HG02981 (cell line): ENCODE results near the gene CTBP1.

Experiments used
- ATAC-seq: cut with Tn5 transposase; IDR thresholded peaks from one replicate; pipeline ENCODE4 v1.9.1; 2021; ENCODE audit warnings: mild to moderate bottlenecking, moderate library complexity; ENCODE audit not compliant: unreplicated experiment

CTBP1 gene

DNA sequence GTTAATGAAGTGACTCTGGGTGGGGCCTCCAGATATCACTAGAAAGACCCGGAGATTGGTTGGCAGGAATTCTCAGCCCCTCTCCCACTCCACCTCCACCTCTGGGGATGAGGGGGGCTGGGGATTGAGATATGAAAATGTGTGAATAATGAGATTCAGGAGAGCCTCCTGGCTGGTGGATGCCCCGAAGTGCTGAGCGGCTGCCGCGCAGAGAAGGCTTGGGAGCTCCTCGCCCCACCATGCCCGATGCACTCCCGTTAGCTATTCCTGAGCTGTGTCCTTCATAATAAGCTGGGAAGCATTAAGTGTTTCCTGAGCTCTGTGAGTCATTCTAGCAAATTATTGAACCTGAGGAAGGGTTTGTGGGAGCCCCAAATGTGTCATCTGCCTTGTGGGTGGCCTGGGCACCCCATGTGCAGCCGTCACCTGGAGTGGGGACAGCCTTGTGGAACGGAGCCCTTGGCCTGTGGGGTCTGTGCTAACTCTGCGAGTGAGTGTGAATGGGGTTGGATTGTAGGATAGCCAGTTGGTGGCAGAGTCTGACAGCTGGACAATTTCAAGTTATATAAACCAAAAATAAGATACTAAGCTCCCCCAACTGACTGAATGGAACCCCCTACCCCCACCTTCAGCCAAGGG is 36.3 kb upstream of the CTBP1 start:
- ATAC-seq: no peak

DNA sequence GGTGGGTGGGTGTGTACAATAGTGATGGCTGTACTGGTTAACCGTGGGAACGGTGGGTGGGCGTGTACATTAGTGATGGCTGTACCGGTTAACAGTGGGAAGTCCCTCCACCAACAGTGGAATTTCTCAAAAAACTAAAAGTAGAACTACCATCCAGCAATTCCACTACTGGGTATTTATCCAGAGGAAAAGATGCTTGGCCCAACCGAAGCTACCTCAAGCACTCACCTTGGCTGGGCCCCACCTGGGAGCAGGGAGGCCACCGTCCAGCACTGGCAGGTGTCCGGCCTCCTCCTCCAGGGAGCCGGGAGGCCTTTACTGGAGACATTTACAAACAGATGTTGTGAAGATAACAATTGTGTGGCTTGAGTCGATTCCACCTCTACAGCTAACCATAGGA is 34.8 kb upstream of the CTBP1 start:
- ATAC-seq: no peak

DNA sequence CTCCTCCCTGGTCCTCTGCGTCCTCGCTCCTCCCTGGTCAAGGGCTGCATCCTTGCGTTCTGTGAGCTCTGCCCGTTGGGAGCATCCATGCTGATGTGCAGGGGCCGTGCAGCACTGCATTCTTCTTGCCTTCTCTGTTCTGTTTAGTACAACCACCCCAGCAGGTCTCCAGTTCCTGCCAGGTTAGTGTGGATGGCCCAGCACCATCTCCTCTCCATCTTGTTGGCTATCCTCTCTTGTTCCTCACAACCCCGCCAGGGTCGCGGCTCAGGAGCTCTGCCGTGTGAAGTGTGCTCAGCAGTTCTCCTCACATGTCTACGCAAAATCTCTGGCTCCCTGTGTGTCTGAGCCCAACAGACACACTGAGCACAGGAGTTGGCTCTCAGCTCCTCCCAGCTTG is 30.3 kb upstream of the CTBP1 start:
- ATAC-seq: no peak

DNA sequence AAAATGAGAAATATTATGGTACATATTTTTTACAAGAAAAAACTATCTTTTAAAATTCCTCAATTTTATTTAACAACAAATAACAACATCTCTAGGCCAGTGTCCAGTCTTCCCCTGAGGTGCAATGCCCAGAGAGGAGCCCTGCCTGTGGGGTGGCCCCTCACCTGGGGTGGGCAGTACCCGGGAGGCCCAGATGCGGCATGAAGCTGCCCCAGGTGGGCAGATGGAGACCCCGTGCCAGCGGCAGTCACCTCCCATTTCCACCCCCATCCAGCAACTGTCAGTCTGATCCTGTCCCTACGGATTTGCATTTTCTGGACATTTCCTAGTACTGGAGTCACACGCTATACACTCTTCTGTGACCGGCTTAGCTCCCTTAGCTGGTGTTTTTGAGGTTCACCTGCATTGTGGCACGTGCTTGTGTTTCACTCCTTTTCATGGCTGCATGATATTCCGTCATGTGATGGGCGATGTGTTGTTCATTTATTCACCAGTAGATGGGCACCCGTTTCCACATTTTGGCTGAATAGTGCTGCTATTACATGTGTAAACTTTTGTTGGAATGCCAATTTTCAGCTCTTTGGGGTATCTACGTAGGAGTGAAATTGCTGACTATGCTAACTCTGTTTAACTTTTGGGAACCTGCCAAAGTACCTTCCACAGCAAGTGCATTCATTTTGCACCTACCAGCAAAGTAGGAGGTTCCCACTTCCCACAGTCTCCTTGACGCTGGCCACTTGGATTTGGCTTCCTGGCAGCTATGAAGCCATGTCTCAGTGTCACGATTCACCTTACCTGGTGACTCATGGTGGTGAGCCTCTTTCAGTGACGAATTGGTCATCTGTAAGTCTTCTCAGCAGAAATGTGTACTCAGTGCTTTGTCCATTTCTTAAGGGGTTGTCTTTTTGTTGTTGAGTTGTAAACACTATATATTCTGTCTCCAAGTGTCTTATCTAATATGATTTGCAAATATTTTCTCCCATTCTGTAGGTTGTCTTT is 29.0 kb upstream of the CTBP1 start:
- ATAC-seq: no peak

DNA sequence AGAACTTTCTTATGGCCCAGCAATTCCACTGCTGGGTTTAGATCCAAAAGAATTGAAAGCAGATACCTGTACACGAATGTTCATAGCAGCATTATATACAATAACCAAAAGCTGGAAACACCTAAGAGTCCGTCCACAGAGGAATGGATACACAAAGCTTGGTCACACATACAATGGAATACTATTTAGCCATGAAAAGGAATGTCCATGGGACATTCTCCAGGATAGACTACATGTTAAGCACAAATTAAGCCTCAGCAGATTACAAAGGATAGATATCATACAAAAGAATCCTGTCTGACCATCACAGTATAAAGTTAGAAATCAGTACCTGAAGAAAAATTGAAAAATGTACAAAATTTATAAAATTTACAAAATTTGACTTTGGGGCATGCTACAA is 28.1 kb upstream of the CTBP1 start:
- no peak for ATAC-seq

DNA sequence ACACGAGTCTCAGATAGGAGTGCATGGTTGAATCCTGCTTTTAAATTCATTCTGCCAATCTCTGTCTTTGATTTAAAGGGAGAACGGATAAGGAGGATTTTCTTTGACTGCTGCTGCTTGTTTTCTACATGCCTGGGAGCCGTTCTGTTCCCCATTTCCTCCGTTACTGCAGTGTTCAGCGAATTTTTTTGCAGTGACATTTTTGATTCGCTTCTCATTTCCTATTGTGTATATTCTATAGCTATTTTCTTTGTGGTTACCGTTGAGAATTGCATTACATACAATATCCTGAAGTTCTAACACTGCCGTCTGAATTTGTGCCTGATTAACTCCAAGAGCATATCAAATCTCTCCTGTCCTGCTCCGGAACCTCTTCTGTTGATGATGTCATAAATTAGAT is 25.9 kb upstream of the CTBP1 start:
- ATAC-seq: no peak

DNA sequence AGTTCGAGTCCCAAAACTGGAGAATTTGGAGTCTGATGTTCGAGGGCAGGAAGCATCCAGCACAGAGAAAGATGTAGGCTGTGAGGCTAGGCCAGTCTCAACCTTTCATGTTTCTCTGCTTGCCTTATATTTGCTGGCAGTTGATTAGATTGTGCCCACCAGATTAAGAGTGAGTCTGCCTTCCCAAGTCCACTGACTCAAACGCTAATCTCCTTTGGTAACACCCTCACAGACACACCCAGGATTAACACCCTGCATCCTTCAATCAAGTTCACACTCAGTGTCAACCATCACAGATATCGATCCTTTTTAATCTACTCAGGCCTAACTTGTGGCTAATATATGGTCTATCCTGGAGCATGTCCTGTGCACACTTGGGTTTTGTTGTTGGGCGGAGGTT is 22.8 kb upstream of the CTBP1 start:
- ATAC-seq: no peak

DNA sequence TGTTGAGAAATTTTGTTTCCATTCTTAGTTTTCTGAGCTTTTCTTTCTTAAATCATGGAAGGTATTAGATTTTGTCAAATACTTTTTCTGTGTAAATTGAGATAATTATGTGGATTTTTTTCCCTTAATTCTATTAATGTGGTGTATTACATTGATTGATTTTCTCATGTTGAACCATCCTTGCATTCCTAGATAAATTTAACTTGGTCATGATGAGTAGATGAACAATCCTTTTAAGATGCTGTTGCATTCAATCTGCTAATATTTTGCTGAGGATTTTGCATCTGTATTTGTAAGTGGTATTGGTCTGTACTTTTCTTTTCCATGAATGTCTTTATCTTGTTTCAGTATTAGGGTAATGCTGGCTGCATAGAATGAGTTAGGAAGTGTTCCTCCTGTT is 20.3 kb upstream of the CTBP1 start:
- no peak for ATAC-seq

DNA sequence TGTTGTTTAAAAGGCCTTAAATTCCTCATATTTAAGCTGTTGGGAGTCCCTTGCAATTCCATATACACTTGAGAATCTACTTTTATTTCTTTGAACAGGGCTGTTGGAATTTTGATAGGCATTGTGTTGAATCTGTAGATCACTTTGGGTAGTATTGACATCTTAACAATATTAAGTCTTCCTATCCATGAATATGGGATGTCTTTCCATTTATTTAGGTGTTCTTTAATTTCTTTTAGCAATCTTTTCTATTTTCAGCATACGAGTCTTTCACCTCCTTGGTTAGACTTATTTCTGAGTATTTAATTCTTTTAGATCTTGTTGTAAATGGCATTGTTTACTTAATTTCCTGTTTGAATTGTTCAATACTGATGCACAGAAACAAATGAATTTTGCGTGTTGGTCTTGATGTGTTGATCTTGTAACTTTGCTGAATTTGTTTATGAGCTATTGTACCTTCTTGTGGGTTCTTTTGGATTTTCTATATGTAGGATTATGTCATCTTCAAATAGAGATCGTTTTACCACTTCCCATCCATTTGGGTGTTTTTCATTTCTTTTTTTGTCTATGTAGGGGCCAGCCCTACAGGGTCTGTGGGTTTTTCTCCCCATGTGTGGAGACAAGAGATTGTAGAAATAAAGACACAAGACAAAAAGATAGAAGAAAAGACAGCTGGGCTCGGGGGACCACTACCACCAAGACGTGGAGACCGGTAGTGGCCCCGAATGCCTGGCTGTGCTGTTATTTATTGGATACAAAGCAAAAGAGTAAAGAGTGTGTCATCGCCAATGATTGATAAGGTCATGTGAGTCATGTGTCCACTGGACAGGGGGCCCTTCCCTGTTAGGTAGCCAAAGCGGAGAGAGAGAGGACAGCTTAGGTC is 18.2 kb upstream of the CTBP1 start:
- ATAC-seq: no peak

DNA sequence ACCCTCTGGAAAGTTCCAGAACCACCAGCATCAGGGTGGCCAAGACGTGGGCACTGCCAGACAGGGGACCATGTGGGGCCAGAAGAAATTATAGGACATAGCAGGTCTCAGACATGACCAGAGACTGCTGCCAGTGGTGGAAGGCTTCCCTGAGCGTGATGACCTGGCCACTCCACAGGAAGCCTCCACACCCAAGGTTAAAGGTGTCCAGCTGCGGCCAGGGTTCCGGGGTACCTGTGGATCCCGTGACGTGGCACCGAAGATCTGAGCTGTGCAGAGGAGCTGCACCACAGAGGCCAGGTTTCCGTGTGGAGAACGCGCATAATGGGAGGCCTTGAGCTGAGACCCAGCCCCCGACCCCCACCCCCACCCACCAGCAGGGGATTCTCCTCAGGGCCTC is 16.4 kb upstream of the CTBP1 start:
- ATAC-seq: no peak

DNA sequence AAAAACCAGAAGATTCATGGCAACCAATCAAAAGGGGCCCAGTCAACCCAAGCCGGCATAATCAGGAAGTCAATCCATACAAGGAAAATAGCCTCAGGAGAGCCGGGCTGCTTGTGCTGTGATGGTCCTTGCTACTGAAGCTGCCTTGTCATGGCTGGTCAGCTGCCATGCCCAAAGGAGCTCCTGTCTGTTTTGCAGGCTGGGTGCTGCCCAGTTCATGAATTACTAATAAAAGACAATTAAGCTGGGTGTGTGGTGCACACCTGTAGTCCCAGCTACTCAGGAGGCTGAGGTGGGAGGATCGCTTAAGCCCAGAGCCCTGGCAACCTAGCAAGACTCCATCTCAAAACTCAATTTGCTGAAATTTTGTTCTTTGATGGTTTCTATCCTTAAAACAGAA is 16.0 kb upstream of the CTBP1 start:
- no peak for ATAC-seq

DNA sequence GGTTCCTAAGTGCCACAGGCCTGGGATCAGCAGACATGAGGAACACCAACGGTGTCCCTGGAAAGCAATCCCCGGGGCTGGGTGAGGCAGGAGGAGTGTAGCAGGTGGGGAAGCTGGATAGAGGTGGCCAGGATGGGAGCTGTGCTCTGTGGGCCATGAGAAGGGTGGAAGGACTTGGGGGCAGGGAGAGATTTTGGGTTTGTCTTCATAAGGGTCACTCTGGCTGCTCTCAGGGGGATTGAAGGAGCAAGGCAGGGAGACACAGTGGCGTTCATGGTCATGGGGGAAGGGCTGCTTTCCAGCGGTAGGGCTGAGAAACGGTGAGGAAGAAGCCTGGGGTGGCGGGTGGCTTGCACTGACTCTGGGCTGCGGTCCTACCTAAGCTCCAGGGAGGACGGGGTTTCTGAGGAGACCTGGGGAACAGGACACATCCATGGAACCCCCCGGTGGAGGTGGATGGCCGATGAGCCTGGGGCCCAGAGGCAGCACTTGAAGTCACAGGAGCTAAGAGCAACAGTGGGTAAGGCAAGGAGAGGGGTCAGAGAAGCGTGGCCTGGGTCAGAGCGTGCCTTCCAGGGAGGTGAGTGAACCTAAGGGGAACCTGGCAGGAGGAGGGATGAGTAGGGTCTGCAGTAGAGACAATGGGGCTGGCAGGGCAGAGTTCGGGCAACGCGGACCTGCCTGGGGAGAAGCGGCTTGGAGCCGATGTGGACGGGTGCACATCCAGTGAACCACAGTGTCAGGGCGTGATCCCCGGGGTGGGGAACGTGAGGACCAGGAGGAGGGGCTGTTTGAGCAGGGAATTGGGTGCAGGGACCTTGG is 12.4 kb upstream of the CTBP1 start:
- ATAC-seq: no peak

DNA sequence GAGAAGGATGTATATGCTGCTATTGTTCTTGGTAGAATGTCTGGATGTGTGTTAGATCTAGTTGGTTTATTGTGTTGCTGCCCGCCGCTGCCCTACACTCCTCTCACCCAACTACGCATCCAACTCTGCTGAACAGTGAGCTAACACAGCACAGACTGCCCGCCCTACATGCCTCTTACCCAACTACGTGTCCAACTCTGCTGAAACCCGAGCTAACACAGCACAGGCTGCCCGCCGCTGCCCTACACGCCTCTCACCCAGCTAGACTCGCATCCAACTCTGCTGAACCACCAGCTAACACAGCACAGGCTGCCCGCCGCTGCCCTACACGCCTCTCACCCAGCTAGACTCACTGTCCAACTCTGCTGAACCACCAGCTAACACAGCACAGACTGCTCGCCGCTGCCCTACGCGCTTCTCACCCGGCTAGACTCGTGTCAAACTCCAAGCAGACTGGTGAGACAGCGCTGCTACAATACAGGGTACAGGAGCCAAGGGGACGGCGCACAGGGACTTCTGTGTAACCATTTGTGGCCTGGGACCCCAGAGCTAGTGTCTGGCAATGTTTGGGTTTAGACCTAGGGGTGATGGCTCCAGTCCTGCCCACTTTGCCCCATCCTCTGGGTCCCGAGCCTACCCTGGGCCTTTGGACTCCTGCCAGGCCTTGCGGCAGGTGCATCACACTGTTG is 11.6 kb upstream of the CTBP1 start:
- ATAC-seq: no peak

DNA sequence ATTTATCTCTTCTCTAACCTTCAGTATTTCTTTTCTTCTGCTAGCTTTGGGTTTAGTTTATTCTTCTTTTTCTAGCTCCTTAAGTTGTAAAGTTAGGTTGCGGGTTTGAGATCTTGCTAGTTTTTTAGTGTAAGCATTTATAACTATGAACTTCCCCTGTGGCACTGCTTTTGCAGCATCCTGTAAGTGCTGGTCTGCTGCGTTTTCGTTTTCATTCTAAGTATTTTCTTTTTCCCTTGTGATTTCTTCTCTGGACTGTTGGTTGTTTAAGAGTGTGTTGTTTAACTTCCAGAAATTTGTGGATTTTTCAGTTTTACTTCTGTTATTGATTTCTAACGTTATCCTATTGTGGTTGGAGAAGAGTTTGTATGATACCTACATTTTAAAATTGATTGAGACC is 11.0 kb upstream of the CTBP1 start:
- ATAC-seq: no peak

DNA sequence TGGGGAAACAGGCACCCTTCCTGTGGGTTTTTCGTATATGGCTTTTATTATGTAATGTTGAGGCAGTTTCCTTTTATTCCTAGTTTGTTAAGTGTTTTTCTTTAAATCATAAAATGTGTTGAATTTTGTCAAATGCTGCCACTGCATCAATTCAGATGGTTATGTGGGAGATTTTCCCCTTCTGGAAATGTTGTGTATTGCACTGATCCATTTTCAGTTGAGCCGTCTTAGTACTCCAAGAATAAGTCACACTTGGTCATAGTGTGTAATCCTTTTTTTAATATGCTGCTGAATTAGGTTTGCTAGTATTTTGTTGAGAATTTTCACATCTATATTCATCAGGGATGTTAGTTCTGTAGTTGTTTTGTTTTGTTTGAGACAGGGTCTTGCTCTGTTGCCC is 9.5 kb upstream of the CTBP1 start:
- ATAC-seq: no peak

DNA sequence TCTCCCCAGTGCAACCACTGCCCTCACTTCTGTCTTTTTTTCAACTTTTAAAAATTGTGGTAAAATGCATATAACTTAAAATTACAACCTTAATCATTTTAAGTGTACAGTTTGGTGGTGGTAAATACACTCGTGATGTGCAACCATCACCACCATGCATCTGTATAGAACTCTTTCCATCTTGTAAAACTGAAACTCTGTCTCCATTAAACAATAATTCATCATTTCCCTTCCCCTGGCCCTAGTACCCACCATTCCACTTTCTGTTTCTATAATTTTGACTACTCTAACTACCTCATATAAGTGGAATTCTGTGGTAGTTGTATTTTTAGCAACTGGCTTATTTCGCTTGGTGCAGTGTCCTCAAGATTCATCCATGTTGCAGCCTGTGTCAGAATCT is 6.8 kb upstream of the CTBP1 start:
- no peak for ATAC-seq

DNA sequence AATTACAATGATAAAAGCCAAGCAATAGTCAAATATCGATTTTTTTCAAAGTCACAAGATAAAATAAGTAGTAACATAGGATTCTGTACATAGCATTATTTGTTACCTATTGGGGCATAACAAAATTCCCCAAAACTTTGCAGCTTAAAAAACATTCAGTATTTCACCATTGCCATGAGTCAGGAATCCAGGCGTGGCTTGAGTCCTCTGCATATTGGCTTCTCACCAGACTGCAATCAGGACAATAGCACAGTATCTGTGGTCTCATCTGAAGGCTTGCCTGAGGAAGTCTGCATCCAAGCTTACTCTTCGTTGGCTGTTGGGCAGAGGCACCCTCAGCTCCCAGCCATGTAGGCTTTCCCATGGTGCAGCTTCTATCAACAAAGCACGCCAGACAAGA is 6.2 kb upstream of the CTBP1 start:
- no peak for ATAC-seq

DNA sequence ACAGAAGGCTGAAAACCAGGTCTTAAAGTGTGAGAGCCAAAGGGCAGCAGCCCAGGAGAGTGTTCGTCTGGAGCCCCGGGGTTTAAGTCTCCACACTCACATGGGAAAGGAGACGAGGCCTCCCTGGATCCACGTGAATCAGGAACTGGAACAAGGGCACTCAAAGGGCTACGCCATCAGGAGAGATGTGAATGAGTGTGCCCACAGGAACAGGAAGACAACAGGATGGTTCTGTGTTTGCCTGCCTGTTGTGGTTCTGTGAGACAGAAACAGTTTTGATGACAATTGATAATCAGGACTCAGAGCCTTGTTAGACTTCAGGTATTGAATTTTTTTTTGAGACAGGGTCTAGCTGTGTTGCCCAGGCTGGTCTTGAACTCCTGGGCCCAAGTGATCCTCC is 4.9 kb upstream of the CTBP1 start:
- ATAC-seq: no peak

DNA sequence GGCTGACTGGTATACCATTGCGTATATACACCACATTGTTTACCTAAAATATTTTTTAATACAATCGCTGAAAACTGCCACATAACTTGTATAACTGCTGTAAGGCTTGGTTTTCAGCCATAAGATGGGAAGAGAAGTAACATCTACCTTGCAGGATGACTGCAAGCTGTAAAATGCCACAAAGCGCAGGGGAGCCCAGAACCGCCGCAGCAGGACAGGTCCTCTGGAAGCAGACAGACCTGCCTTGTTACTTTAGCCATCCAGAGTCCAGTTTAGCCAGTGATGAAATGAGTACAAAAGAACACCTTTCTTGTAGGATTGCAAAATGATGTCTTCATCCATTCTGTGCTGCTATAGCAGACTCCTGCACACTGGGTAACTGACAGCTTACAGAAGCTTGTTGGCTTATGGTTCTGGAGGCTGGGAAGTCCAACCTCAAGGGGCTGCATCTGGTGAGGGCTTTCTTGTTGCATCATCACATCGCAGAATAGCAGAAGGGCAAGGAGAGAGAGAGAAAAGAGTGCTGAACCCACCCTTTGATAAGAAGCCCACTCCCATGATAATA is 4.1 kb upstream of the CTBP1 start:
- no peak for ATAC-seq

DNA sequence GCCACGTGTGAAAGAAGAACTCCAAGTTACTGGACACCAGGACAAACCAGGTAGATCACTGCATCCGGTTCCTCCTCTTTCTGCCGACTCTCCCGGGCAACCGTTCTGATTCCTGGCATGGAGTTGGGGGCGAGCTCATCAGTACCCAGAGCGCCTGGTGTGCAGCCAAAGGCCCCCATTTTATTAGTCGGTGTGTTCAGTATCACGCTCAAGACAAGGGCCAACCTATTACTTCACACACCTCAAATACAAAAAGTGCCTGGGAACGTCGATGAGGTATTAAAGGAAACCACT is 2.8 kb upstream of the CTBP1 start:
- no peak for ATAC-seq
